BE2C (cell line): Measurements from ENCODE around the gene NECTIN3.

ENCODE experiments used
- DNase-seq: peaks from one replicate; pipeline ENCODE4 v3.0.0-alpha.2; 2020
- H3K27me3 ChIP-seq: fragments of 250-450 bp; sonication (Bioruptor Pico); 2 replicates; pipeline ENCODE4 v1.5.1; 2020; ENCODE audit warnings: mild to moderate bottlenecking
- H3K36me3 ChIP-seq: fragments of 250-450 bp; sonication (Bioruptor Pico); 2 replicates; pipeline ENCODE4 v1.5.1; 2020; ENCODE audit warnings: mild to moderate bottlenecking
- H3K4me1 ChIP-seq: fragments of 250-450 bp; sonication (Bioruptor Pico); 2 replicates; pipeline ENCODE4 v1.5.1; 2020
- H3K4me3 ChIP-seq: 2 replicates; pipeline ENCODE4 v1.5.1; 2011; ENCODE audit warnings: low read depth, low read length
- H3K9me3 ChIP-seq: fragments of 250-450 bp; sonication (Bioruptor Pico); 2 replicates; pipeline ENCODE4 v1.5.1; 2020
- TF ChIP-seq, protein P1 (sequence below): IDR thresholded peaks from 2 replicates; pipeline ENCODE4 v1.5.1; 2012; ENCODE audit warnings: mild to moderate bottlenecking, low read depth, low read length

Gene NECTIN3

DNA sequence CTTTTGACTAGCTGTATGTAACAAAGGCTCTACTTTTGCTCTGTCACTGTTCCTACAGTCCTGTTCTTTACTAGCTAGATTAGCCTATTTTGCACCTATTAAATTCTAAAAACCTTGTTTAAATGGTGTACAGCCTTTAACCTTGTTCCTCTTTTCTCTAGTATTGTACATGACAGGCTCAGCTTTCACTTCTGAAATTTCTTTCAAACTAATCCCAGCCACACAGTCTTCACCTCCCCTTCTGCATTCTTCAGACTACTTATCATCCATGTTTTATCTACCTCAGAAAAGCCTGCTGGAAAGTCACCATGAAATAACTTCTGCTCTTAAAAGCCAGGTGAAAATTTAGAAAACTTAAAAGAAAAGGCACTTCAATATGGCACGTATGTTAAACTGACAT, 122.4 kb downstream of the NECTIN3 start:
- Histone ChIP-seq H3K4me3 (no peak overlapping the region), H3K27me3 (no peaks in the 10 kb centered on the region), H3K36me3 (no peaks in the 10 kb centered on the region), H3K4me1 (no peaks in the 10 kb centered on the region), H3K9me3 (no peaks in the 10 kb centered on the region)
- TF ChIP-seq, protein P1, sequence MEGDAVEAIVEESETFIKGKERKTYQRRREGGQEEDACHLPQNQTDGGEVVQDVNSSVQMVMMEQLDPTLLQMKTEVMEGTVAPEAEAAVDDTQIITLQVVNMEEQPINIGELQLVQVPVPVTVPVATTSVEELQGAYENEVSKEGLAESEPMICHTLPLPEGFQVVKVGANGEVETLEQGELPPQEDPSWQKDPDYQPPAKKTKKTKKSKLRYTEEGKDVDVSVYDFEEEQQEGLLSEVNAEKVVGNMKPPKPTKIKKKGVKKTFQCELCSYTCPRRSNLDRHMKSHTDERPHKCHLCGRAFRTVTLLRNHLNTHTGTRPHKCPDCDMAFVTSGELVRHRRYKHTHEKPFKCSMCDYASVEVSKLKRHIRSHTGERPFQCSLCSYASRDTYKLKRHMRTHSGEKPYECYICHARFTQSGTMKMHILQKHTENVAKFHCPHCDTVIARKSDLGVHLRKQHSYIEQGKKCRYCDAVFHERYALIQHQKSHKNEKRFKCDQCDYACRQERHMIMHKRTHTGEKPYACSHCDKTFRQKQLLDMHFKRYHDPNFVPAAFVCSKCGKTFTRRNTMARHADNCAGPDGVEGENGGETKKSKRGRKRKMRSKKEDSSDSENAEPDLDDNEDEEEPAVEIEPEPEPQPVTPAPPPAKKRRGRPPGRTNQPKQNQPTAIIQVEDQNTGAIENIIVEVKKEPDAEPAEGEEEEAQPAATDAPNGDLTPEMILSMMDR = no peak
- DNase-seq = no peak

DNA sequence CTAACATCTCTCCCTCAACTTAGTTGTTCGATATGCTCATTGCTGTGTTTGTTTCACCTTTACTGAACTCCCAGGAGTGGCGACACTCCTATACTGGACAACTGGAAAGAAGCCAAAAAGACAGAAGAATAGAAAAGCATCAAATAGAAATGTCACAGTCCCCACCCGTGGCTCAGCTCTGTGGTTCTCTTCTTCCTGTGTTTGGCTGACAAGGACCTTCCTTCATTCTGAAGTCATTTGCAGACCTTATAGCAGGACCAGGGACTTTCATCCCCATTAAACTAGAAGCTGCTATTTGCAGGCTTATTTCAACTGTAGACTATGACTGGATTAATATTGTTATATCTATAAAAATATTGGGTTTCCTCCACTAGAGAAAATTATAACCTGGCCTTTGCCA, 125.9 kb downstream of the NECTIN3 start:
- H3K27me3 ChIP-seq = no peaks in the 10 kb centered on the region
- no peaks in the 10 kb centered on the region for H3K36me3 ChIP-seq
- H3K4me1 ChIP-seq = no peaks in the 10 kb centered on the region
- no peak overlapping the region for H3K4me3 ChIP-seq
- no peak for DNase-seq
- no peaks in the 10 kb centered on the region for H3K9me3 ChIP-seq
- TF ChIP-seq, protein P1 = no peak

DNA sequence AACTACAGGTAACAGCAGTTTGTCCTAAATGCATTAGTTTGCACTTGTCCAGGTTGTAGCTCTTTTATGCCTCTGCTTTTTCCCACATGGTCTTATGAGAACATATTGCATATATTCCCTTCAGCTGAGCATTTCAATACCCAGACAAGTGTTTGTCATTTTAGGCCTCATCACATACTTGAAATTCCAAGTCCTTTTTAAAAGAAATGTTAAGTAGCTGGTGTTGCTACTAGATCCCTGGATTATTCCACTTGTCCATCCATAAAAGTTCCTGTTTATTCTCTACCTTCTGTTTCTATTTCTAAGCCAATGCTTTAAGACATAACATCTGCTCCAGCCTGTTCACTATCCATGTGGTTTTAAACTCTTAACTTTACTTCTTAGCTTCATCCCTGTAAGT, 128.4 kb downstream of the NECTIN3 start:
- no peak for DNase-seq
- H3K4me1 ChIP-seq = no peaks in the 10 kb centered on the region
- no peaks in the 10 kb centered on the region for H3K9me3 ChIP-seq
- no peaks in the 10 kb centered on the region for H3K27me3 ChIP-seq
- H3K36me3 ChIP-seq = no peaks in the 10 kb centered on the region
- TF ChIP-seq, protein P1 = no peak
- H3K4me3 ChIP-seq = no peak overlapping the region

- TF ChIP-seq, protein P1 = no peak
- no peak for DNase-seq
- no peaks in the 10 kb centered on the region for H3K27me3 ChIP-seq
Measured at GRCh38 chr3:111210003-111210711, 138.5 kb downstream of the NECTIN3 start.

DNA sequence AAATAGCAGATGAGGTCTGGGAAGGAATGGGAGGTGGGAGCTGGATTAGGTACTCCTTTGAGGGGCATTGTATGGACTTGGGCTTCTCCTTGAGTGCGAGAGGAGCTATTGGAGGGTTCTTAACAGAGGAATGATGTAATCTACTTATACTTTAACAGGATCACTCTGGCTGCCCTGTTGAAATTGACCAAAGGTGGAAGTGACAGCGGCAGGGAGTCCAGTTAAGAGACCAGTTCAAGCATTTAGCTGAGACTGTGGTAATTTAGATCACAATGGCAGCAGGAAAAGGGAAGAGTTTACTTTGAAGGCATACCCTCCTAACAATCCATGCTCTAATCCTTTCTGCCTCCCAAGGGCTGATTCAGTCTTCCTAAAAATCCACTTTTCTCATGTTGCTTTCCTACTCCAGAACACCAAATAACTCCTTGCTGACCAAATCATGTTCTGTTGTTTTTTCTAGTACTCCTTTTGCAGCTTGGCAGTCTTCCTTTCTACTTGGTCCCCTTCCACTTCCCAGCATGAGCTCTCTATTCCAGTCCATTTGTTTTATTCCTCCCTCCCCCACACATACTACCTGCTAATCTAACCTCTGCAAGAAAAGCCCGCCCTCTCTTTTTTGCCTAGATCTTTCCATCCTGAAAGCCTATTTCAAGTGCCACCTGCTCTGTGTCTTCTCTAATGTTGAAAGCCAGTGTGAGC, 139.4 kb downstream of the NECTIN3 start:
- TF ChIP-seq, protein P1 = no peak
- no peaks in the 10 kb centered on the region for H3K36me3 ChIP-seq
- H3K4me3 ChIP-seq = no peak overlapping the region
- H3K9me3 ChIP-seq = no peaks in the 10 kb centered on the region
- DNase-seq = no peak
- no peaks in the 10 kb centered on the region for H3K4me1 ChIP-seq
- H3K27me3 ChIP-seq = no peaks in the 10 kb centered on the region

More at GRCh38 chr3:111210003-111210711, 138.5 kb downstream of the NECTIN3 start:
- no peaks in the 10 kb centered on the region for H3K9me3 ChIP-seq
- H3K36me3 ChIP-seq = no peaks in the 10 kb centered on the region
- H3K4me3 ChIP-seq = no peak overlapping the region
- H3K4me1 ChIP-seq = no peaks in the 10 kb centered on the region

DNA sequence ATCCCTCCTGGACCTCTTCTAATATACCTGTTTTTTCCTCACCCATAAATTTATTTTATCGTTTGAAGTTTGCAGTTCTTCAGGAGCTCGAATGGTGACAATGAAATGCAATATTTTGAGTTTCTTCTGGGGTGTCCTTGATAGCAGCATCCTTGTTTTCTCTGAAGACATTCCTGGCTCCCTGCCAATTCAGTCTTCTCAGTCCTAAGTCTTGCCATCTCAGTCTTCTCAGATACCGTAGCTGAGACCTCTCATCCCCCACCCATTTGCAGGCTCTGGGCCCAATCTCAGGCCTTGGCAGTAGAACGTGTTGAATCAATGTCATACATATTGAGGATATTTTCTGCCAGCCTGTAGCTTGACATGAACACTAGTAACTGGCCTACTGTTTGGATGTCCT, 140.9 kb downstream of the NECTIN3 start:
- Histone ChIP-seq H3K4me3 (no peak overlapping the region), H3K9me3 (no peaks in the 10 kb centered on the region), H3K4me1 (no peaks in the 10 kb centered on the region), H3K36me3 (no peaks in the 10 kb centered on the region), H3K27me3 (no peaks in the 10 kb centered on the region)
- DNase-seq = no peak
- TF ChIP-seq, protein P1 = no peak
